ENCODE results near the gene RCAN3. TPM values are rescaled to one million over a fixed set of nuclear protein-coding genes. Genes with fewer than 3 reads are reported as not detected.

RCAN3 gene
- total and polyA plus RNA-seq, 2 of the 13 experiments (the other 11 are each of a cell fraction or from before 2014, with no cell fraction given), result 12.2 to 13.3 TPM

- TF ChIP-seq FOXP1 (IDR thresholded peaks at IDR 0.05), result no peak
- peak; percentile 52; the same call in 1 of the 2 replicates for TF ChIP-seq FOXP1 (CRISPR knock-in tag; IDR thresholded peaks at IDR 0.05)
- TF ChIP-seq ZSCAN29 (CRISPR knock-in tag; conservative IDR thresholded peaks at IDR 0.05), result 0 out of 2 replicates have a peak, but pooled peaks have one; percentile 24
- no peak for TF ChIP-seq ZNF33A (CRISPR knock-in tag; IDR thresholded peaks at IDR 0.05; ENCODE audit: borderline replicate concordance)
- TF ChIP-seq, protein P1, sequence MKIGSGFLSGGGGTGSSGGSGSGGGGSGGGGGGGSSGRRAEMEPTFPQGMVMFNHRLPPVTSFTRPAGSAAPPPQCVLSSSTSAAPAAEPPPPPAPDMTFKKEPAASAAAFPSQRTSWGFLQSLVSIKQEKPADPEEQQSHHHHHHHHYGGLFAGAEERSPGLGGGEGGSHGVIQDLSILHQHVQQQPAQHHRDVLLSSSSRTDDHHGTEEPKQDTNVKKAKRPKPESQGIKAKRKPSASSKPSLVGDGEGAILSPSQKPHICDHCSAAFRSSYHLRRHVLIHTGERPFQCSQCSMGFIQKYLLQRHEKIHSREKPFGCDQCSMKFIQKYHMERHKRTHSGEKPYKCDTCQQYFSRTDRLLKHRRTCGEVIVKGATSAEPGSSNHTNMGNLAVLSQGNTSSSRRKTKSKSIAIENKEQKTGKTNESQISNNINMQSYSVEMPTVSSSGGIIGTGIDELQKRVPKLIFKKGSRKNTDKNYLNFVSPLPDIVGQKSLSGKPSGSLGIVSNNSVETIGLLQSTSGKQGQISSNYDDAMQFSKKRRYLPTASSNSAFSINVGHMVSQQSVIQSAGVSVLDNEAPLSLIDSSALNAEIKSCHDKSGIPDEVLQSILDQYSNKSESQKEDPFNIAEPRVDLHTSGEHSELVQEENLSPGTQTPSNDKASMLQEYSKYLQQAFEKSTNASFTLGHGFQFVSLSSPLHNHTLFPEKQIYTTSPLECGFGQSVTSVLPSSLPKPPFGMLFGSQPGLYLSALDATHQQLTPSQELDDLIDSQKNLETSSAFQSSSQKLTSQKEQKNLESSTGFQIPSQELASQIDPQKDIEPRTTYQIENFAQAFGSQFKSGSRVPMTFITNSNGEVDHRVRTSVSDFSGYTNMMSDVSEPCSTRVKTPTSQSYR (CRISPR knock-in tag; IDR thresholded peaks at IDR 0.05; ENCODE audit: borderline replicate concordance), result no peak
- TF ChIP-seq NFIC (IDR thresholded peaks at IDR 0.05; ENCODE audit: low read length), result peak; percentile 50; the same call in 1 of the 2 replicates
- no peak for TF ChIP-seq ZSCAN21 (CRISPR knock-in tag; IDR thresholded peaks at IDR 0.05; ENCODE audit: borderline replicate concordance)
- no peak for TF ChIP-seq SOX6 (IDR thresholded peaks at IDR 0.05)
- peak; percentile 88 for TF ChIP-seq SOX6 (CRISPR knock-in tag; IDR thresholded peaks at IDR 0.05)
- TF ChIP-seq, protein P2, sequence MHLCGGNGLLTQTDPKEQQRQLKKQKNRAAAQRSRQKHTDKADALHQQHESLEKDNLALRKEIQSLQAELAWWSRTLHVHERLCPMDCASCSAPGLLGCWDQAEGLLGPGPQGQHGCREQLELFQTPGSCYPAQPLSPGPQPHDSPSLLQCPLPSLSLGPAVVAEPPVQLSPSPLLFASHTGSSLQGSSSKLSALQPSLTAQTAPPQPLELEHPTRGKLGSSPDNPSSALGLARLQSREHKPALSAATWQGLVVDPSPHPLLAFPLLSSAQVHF (CRISPR knock-in tag; IDR thresholded peaks at IDR 0.05), result no peak
- TF ChIP-seq MEIS1 (CRISPR knock-in tag; IDR thresholded peaks at IDR 0.05; ENCODE audit: borderline replicate concordance), result no peak
- TF ChIP-seq POLR2AphosphoS5 (IDR thresholded peaks at IDR 0.05; ENCODE audit: low read depth, low read length), result 0 out of 2 replicates have a peak, but pooled peaks have one; percentile 8
- TF ChIP-seq ZNF567 (CRISPR knock-in tag; IDR thresholded peaks at IDR 0.05; ENCODE audit: borderline replicate concordance), result no peak
- TF ChIP-seq ZEB1 (IDR thresholded peaks at IDR 0.05; ENCODE audit: insufficient replicate concordance, low read depth), result peak; percentile 39
- no peak for TF ChIP-seq ZNF646 (CRISPR knock-in tag; IDR thresholded peaks at IDR 0.05)
Measured at GRCh38 chr1:24558902-24559791, 56.5 kb downstream of the RCAN3 start (continued).

Data from HepG2 (cell line).